M059J (cell line): ENCODE results near the gene ARMC2. TPM values are rescaled to one million over a fixed set of nuclear protein-coding genes. Genes with fewer than 3 reads are reported as not detected.
"Not testable (repeated sequence)": the region's sequence is repeated elsewhere in the genome, so short reads cannot be mapped to it uniquely, and the experiment has no call there.

Experiments used
- DNase-seq: peaks from one replicate; pipeline ENCODE4 v3.0.0-alpha.2; 2012; ENCODE audit warnings: low read depth
- total RNA-seq: library from RNA; depleted of rRNA; stranded (reverse); fragments of >200 nt; shearing (Covaris generic); gene quantifications from 2 replicates; pipeline ENCODE4 v1.2.3, GENCODE V29; 2014

The ARMC2 gene
- total RNA-seq, 1 experiment from 2014 or later, result 1.7 TPM

GRCh38 chr6:108832738-108833137 is 15.5 kb upstream of the ARMC2 start:
- DNase-seq, result no peak

GRCh38 chr6:108835218-108835850 is 12.9 kb upstream of the ARMC2 start:
- peak; percentile 76 for DNase-seq

GRCh38 chr6:108836061-108836460 is 12.2 kb upstream of the ARMC2 start:
- DNase-seq, result peak; percentile 69

GRCh38 chr6:108837236-108837971 is 10.8 kb upstream of the ARMC2 start:
- DNase-seq, result peak; percentile 79

GRCh38 chr6:108838101-108838717 is 10.0 kb upstream of the ARMC2 start:
- DNase-seq, result peak; percentile 30

GRCh38 chr6:108839083-108839642 is 9.1 kb upstream of the ARMC2 start:
- DNase-seq, result no peak

- no peak for DNase-seq
These were observed 7.3 kb upstream of the ARMC2 start for GRCh38 chr6:108840919-108841318.

GRCh38 chr6:108841377-108841855 is 6.8 kb upstream of the ARMC2 start:
- DNase-seq, result no peak

- no peak for DNase-seq
These were observed 4.1 kb upstream of the ARMC2 start for GRCh38 chr6:108844135-108844534.

GRCh38 chr6:108845145-108845544 is 3.1 kb upstream of the ARMC2 start:
- no peak for DNase-seq

- no peak for DNase-seq
These were observed 2.1 kb upstream of the ARMC2 start for GRCh38 chr6:108846101-108846500.

GRCh38 chr6:108846628-108847027 is 1.6 kb upstream of the ARMC2 start:
- no peak for DNase-seq

- no peak for DNase-seq
These were observed 495 bp upstream of the ARMC2 start for GRCh38 chr6:108847738-108848115.

- DNase-seq, result no peak
These were observed 2.6 kb downstream of the ARMC2 start for GRCh38 chr6:108850669-108851465.

GRCh38 chr6:108851756-108852155 is 3.5 kb downstream of the ARMC2 start:
- no peak for DNase-seq

- no peak for DNase-seq
These were observed 4.9 kb downstream of the ARMC2 start for GRCh38 chr6:108853077-108853476.

- DNase-seq, result no peak
These were observed 14.4 kb downstream of the ARMC2 start for GRCh38 chr6:108862479-108863191.

GRCh38 chr6:108865751-108866286 is 17.6 kb downstream of the ARMC2 start:
- DNase-seq, result not testable (repeated sequence)

- DNase-seq, result no peak
These were observed 18.6 kb downstream of the ARMC2 start for GRCh38 chr6:108866798-108867197.

GRCh38 chr6:108868647-108869046 is 20.4 kb downstream of the ARMC2 start:
- no peak for DNase-seq

- DNase-seq, result no peak
These were observed 21.7 kb downstream of the ARMC2 start for GRCh38 chr6:108869876-108870275.
